Measurements from ENCODE around the gene ZNF132. TPM values are rescaled to one million over a fixed set of nuclear protein-coding genes. Genes with fewer than 3 reads are reported as not detected.
"Not testable (repeated sequence)": the region's sequence is repeated elsewhere in the genome, so short reads cannot be mapped to it uniquely, and the experiment has no call there.

The ZNF132 gene
- total RNA-seq, 1 donor from 2014 or later: 1.9 TPM

DNA sequence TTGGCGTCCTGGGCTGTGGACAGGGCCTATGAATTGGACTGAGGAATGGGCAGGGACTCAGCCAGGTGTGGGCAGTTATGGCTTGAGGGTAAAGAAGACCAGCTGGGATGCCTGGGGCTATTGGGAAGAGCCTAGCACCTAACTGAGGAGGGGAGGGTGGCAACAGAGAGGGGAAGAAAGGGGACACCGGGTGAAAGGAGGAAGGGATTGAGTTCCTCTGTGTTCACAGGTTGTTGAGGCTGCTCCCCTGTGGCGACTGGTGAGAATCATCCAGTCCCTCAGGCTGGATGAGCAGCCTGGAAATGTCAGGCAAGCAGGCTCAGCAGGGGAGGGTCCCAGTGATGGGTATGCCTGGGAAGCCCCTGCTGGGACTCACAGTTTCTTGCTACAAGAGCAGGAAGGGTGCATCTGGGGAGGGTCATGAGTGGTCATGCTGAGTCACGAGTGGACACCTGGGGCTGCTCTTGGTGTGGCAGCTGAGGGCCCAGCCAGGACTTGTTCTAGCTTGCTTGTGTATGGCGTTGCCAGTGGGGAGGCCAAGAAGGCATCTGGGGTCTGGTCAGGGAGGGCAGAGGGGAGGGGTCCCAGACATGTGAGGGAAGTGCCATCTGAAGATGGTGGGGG, 28.4 kb upstream of the ZNF132 start:
- ATAC-seq (no peak), DNase-seq (ENCODE audit: low spot score) (no peak)

DNA sequence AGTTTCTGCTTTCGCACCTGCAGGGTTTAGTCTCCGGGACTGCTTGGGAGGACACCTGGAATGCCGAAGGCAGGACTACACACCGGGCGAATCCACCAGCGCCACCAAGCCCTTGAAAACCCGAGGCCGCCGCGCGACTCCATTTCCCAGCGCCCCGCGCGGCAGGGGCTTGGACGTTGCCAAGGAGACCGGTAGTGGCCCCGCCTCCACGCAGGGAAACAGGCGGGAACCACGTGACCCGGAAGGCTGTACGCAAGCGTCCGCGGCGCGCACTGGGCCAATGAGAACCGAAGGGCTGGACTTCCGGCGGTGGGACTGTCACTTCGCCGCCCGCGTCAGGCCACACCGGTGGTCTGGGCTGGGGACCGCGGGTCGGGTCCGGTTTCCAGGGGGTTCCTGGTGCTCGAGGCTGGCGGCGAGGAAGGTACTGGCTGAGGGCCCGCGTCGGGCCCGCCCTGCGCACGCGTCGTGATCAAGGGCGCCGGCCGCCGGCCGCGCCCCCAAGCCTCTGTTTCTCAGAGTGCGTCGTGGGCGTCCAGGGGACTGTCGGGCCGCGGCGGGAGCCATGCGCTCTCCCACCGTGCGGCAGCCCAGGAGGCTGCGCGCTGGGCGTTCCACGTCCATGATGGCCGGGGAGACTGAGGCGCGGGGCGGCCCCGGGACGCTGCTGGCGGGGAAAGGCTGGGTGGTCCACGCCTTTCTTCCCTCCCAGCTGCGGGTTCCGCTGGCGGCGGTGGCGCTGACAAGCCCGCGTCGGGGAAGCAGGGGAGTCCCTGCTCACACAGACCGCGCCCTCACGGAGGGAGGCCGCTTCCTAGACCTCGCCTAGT, 27.0 kb upstream of the ZNF132 start, which contains the start of gene ZNF324:
TSS of gene ZNF324 (plus strand) at position 321 of the 830 bp plus-strand sequence. CDS start 2,106 bp downstream, outside the sequence.
- peak; percentile 99 for DNase-seq (ENCODE audit: low spot score)
- peak; percentile 89 for ATAC-seq

DNA sequence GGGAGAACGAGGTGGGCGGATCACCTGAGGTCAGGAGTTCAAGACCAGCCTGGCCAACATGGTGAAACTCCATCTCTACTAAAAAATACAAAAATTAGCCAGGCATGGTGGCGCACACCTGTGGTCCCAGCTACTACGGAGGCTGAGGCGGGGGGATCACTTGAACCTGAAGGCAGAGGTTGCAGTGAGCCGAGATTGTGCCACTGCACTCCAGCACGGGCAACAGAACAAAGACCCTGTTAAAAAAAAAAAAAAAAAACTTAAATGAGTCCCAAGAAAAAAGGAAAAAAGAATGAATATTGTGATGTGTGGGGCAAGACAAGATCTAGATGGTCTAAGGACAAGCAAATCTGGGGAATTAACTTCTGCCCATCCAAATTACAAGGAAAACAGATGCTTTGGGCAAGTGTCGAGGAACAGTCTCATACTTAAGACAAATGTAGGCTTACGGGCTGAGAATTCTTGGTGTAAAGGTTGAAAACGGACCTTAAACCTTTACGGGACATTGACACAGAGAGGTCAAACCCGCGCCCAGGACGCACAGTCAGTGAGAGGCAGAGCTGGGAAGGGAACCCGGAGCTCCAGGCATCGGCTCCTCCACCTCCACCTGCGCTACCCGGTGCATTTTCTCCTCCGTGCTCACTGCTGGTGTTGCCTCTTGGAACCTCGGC, 26.3 kb upstream of the ZNF132 start:
- DNase-seq (ENCODE audit: low spot score): no peak
- peak; percentile 47 for ATAC-seq

DNA sequence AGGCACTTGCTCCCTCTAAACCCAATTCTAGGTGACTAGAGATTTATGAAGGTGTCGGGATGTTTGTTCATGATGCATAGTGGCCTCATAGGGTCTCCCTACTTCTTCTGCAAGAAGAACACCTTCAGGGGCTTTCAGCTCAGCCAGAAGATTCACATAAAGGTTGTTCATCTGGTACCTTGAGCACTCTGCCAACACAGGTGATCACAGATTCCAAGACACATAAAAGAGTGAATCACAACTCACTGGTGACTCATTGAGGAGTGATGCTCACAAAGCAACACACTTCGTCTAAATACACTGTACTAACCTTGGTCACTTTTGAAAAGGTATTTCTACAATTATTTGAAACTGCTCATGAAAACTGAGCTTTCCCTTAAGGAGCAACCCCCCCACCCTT, 20.1 kb upstream of the ZNF132 start:
- ATAC-seq (no peak), DNase-seq (ENCODE audit: low spot score) (no peak)

DNA sequence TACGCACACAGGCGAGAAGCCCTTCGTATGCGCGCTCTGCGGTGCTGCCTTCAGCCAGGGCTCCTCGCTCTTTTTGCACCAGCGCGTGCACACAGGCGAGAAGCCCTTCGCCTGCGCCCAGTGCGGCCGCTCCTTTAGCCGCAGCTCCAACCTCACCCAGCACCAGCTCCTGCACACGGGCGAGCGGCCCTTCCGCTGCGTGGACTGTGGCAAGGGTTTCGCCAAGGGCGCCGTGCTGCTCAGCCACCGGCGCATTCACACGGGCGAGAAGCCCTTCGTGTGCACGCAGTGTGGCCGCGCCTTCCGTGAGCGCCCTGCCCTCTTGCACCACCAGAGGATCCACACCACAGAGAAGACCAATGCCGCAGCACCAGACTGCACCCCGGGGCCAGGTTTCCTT, 16.2 kb upstream of the ZNF132 start:
- ATAC-seq (no peak), DNase-seq (ENCODE audit: low spot score) (no peak)

DNA sequence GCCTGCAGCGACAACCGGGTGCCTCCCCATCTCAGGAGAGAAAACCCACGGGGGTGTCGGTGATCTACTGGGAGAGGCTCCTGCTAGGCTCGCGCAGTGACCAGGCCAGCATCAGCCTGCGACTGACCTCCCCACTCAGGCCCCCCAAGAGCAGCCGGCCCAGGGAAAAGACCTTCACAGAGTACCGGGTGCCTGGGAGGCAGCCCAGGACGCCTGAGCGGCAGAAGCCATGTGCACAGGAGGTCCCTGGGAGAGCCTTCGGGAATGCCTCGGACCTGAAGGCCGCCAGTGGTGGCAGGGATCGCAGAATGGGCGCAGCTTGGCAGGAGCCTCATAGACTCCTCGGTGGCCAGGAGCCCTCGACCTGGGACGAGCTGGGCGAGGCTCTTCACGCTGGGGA, 15.4 kb upstream of the ZNF132 start:
- no peak for ATAC-seq

DNA sequence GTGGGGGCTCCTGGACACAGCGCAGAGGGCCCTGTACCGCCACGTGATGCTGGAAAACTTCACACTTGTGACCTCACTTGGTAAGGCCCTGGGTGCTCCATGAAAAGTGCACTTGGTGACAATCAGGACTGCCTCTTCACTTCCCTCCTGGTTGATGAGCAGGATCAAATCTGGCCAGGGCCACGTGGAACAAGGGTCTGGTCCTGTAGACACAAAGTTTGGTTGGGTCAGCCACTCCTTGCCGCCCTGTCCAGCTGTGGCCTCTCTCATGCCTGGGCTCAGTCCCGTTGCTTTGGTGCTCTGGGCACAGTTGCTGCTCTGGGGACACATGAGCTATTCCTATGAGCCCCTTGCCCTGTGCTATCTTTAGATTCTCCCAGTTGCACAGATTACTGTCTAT, 13.8 kb upstream of the ZNF132 start:
- ATAC-seq (no peak), DNase-seq (ENCODE audit: low spot score) (no peak)

More for the DNA sequence above, 15.4 kb upstream of the ZNF132 start:
- DNase-seq (ENCODE audit: low spot score): no peak

DNA sequence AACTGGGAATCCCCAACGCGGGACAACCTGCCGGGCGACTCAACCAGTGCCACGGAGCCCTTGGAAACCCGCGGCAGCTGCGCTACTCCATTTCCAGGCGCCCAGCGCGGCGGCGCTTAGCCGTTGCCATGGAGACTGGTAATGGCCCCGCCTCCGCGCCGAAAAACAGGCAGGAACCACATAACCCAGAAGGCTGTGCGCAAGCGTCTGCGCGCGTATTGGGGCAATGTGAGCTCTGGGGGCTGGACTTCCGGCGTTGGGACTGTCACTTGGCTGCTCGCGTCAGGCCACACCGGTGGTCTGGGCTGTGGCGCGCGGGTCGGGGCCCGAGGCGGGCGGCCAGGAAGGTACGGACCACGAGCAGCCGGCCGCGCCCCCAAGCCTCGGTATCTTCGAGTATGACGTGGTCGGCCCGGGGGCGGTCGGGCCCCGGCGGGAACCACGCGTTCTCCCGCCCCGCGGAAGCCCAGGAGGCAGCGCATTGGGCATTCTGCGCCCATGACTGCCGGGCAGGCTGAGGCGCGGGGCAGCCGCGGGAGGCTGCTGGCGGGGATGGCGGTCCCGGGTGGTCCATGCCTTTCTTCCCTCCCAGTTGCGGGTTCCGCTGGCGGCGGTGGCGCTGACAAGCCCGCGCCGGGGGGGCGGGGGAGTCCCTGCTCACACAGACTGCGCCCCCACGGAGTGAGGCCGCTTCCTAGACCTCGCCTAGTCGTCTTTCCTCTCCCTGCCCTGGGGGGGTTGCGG, 11.6 kb upstream of the ZNF132 start, which contains the start of gene ZNF324B:
TSS of gene ZNF324B (plus strand) at position 265 of the 744 bp plus-strand sequence. CDS start 2,080 bp downstream, outside the sequence.
- DNase-seq (ENCODE audit: low spot score): peak; percentile 97
- ATAC-seq: peak; percentile 98

DNA sequence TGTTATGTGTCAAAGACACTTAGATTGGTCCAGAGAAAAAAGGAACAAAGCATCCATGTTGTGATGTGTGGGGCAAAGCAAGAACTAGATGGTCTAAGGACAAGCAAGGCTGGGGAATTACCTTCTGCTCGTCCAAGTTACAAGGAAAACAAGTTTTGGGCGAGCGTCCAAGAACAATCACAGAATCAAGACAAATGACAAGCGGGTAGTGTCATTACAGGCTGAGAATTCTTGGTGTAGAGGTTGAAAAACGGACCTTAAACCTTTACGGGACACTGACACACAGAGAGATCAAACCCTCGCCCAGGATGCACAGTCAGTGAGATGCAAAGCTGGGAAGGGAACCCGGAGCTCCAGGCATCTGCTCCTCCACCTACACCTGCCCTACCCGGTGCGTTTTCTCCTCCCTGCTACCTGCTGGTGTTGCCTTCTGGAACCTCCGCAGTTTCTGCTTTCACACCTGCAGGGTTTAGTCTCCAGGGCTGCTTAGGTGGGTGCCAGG, 11.0 kb upstream of the ZNF132 start:
- DNase-seq (ENCODE audit: low spot score): no peak
- ATAC-seq: peak; percentile 41

DNA sequence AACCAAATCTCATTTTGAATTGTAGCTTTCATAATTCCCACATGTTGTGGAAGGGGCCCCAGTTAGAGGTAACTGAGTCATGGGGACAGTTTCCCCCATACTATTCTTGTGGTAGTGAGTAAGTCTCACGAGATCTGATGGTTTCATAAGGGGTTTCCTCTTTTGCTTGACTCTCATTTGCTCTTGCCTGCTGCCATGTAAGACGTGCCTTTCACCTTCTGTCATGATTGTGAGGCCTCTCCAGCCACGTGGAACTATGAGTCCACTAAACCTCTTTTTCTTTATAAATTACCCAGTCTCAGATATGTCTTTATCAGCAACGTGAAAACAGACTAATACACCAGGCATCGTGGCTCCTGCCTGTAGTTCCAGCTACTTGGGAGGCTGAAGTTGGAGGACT, 10.0 kb upstream of the ZNF132 start:
- DNase-seq (ENCODE audit: low spot score); ATAC-seq: not testable (repeated sequence)

DNA sequence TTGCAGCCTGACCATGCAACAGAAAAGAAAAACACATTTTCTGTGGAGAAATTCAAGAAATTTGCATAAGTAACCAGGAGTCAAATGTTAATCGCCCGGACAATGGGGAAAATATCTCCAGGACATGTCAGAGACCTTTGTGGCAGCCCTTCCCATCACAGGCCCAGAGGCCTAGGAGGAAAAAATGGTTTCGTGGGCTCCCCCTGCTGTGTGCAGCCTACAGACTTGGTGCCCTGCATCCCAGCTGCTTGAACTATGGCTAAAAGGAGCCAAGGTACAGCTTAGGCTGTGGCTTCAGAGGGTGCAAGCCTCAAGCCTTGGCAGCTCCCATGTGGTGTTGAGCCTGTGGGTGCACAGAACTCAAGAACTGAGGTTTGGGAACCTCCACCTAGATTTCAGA, 8.9 kb upstream of the ZNF132 start:
- not testable (repeated sequence) for DNase-seq (ENCODE audit: low spot score); ATAC-seq

DNA sequence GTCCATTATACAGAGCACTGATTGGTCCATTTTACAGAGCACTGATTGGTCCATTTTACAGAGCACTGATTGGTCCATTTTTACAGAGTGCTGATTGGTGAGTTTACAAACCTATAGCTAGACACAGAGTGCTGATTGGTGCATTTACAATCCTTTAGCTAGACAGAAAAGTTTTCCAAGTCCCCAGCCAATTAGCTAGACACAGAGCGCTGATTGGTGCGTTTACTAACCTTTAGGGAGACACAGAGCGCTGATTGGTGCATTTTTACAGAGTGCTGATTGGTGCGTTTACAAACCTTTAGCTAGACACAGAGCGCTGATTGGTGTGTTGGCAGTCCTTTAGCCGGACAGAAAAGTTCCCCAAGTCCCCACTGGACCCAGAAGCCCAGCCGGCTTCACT, 3.0 kb upstream of the ZNF132 start:
- not testable (repeated sequence) for DNase-seq (ENCODE audit: low spot score); ATAC-seq

DNA sequence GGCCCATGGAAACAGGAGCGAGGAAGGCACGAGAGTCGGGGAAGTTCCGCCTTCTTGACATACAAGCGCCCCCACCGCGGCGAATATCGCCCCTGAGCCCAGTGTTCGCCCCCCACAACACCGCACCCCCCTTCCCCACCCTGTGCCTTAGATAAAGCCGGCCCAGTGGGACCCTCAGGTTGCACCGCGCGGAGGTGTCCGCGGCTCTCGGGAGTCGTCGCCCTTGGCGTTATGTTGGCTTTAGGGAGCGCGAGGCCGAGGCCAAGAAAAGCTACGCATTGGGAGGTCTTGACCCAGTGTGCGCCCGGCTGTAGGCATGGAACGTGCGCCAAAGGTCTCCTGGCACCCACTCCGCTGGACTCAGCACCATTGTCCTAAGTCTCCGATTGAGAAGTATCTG, 603 bp upstream of the ZNF132 start:
- ATAC-seq (no peak), DNase-seq (ENCODE audit: low spot score) (peak; percentile 47)

DNA sequence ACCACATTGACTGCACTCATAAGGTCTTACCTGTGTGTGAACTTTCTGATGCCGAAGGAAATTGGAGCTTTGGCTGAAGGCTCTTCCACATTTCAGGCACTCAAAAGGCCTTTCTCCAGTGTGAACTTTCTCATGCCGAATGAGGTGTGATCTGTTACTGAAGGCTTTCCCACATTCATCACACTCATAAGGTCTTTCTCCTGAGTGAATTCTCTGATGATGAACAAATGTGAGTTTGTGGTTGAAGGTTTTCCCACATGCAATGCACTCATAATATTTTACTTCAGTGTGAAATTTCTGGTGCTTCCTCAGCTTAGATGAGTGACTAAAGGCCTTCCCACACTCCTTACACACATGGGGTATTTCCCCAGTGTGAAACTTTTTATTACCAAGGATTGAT, 5.7 kb downstream of the ZNF132 start:
- ATAC-seq: no peak
- DNase-seq (ENCODE audit: low spot score): no peak

DNA sequence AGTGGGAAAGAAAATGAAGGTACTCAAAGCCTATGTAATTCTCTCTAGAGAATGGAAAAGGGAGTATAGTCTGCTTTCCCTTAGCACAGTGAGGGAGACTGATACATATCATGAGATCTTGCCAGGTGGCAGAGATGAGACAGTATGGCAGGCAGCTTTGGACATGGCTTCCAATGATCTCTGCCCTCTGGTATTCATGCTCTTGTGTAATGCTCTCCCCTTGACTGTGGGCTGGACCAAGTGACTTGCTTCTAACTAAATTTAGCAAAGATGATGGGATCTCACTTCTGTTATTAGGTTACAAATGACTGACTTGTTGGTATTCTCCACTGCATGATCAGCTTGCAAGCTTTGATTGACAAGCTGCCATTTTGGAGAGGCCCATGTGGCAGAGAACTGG, 10.2 kb downstream of the ZNF132 start:
- ATAC-seq (no peak), DNase-seq (ENCODE audit: low spot score) (no peak)

DNA sequence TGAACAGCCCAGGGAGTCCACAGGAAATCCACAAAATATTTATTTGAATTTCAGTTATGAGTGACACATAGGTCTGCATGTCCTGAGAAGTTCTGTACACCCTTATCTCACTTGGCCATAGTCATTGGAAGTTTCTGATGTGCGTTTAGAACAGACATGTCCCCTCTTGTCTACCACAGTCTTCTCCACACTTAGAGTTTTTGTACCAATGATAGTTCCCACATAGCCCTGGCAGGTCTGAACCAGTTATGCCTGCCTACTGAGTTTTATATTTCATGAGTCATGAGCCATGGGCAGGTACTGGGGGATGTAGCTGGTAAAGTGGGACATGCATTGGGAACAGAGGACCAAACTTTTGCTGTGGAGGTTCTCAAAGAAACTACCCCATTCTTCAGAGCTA, 11.3 kb downstream of the ZNF132 start:
- no peak for ATAC-seq

DNA sequence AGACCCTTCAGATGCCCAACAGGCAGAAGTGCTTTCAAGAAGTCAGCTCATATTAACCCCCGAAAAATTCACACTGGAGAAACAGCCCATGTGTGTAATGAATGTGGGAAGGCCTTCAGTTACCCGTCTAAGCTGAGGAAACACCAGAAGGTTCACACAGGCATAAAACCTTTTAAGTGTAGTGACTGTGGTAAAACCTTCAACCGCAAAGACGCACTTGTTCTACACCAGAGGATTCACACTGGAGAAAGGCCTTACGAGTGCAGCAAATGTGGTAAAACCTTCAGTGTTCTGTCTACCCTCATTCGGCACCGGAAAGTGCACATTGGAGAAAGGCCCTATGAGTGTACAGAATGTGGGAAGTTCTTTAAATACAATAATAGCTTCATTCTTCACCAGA, 22.9 kb downstream of the ZNF132 start:
- ATAC-seq (no peak), DNase-seq (ENCODE audit: low spot score) (no peak)

More for the DNA sequence above, 11.3 kb downstream of the ZNF132 start:
- DNase-seq (ENCODE audit: low spot score): no peak

DNA sequence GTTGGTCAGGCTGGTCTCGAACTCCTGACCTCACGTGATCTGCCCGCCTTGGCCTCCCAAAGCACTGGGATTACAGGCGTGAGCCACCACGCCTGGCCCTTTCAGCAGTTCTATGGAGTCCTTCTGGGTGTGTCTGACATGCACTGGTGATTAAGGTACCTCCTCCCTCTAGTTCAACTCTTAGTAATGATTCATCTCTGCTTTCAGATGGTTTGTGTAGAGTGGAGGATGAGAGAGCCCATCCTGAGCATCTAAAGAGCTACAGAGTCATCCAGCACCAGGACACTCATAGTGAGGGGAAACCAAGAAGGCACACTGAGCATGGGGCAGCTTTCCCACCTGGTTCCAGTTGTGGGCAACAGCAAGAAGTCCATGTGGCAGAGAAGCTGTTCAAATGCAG, 23.3 kb downstream of the ZNF132 start:
- no peak for ATAC-seq
- no peak for DNase-seq (ENCODE audit: low spot score)

DNA sequence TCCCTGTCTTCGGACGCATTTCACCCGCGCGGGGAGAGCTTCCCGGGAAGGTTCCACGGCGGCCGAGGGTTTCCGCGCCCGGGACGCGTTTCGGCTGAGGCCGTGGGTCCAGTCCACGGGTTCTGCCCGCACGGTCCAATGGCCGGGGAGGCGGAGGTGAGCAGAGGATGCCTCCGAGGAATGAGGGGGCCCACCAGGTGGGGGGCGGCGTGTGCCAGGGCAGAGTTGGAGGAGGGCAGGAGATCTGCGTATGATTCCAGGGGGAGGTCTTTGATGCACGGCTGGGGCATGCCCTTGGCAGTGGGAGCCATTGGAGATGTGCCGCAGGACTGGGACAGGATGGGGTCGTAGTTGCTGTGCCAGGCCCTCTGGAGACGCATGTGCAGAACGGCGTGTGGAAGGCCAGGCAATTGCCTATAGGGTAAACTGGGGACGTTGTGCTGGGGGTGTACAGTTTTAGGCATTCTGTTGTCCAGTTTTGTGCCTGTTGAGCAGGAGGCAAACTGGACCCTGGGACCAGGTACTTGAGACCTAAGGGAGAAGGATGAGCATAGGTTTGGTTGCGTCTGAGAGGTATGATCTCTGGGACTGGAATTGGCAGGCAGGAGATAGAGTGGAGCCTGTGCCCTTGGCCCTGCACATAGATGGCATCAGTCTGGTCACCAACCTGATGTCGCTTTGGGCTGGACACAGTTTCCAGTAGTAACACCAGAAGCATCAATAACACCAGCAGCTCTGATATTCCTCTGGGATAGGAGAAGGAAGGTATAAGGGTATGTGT, 30.8 kb downstream of the ZNF132 start:
- peak; percentile 32 for ATAC-seq

More for the DNA sequence above, 30.8 kb downstream of the ZNF132 start:
- DNase-seq (ENCODE audit: low spot score): no peak
